Thoracic aorta (tissue), 2 donors: ENCODE measurements around the gene SLC5A11. TPM values are rescaled to one million over a fixed set of nuclear protein-coding genes. Genes with fewer than 3 reads are reported as not detected.
"Not testable (repeated sequence)": the region's sequence is repeated elsewhere in the genome, so short reads cannot be mapped to it uniquely, and the experiment has no call there.

Source experiments
- ATAC-seq: fragments of 150-250 bp; one replicate; pipeline ENCODE4 v1.8.0; 2017; ENCODE audit warnings: low read depth; ENCODE audit not compliant: insufficient number of reproducible peaks, low FRiP score
- DNase-seq: peaks from one replicate; pipeline ENCODE4 v3.0.0-alpha.2; 2020; ENCODE audit warnings: low spot score
- H3K27ac ChIP-seq, 2 donors: fragments of 200-600 bp; sonication (generic); 1 replicate in 1 of 2; 2 replicates in 1 of 2; pipeline ENCODE4 v1.5.1; 2016; ENCODE audit warnings: mild to moderate bottlenecking in 2 of 2, moderate library complexity in 2 of 2
- H3K27me3 ChIP-seq: fragments of 200-600 bp; sonication (generic); replicated peaks from 2 replicates; pipeline ENCODE4 v1.6.0; 2016; ENCODE audit warnings: mild to moderate bottlenecking; ENCODE audit not compliant: insufficient read depth
- H3K36me3 ChIP-seq: fragments of 200-600 bp; sonication (generic); one replicate; pipeline ENCODE4 v1.5.1; 2016
- H3K4me1 ChIP-seq, 2 donors: fragments of 200-600 bp; sonication (generic); 1 replicate in 1 of 2; 2 replicates in 1 of 2; pipeline versions ENCODE4 v1.5.1 to v1.6.0; 2016; ENCODE audit warnings: low read depth in 2 of 2, mild to moderate bottlenecking in 1 of 2; ENCODE audit not compliant: control insufficient read depth in 1 of 2
- H3K4me3 ChIP-seq: fragments of 200-600 bp; sonication (generic); 2 replicates; pipeline ENCODE4 v1.5.1; 2016; ENCODE audit warnings: mild to moderate bottlenecking
- H3K9me3 ChIP-seq: fragments of 200-600 bp; sonication (generic); 2 replicates; pipeline ENCODE4 v1.5.1; 2016
- CTCF ChIP-seq: fragments of 200-600 bp; sonication (generic); IDR thresholded peaks from one replicate; pipeline ENCODE4 v1.5.1; 2019; ENCODE audit warnings: antibody characterized with exemption
- total RNA-seq, 2 donors: library from RNA; depleted of rRNA; stranded (reverse); fragments of >200 nt; gene quantifications; one replicate each; pipeline versions ENCODE4 v1.1.0 to v1.2.3, GENCODE V29; 2016

Gene SLC5A11
- total RNA-seq, 2 donors from 2014 or later, result 17.7 TPM; not detected in 1

DNA sequence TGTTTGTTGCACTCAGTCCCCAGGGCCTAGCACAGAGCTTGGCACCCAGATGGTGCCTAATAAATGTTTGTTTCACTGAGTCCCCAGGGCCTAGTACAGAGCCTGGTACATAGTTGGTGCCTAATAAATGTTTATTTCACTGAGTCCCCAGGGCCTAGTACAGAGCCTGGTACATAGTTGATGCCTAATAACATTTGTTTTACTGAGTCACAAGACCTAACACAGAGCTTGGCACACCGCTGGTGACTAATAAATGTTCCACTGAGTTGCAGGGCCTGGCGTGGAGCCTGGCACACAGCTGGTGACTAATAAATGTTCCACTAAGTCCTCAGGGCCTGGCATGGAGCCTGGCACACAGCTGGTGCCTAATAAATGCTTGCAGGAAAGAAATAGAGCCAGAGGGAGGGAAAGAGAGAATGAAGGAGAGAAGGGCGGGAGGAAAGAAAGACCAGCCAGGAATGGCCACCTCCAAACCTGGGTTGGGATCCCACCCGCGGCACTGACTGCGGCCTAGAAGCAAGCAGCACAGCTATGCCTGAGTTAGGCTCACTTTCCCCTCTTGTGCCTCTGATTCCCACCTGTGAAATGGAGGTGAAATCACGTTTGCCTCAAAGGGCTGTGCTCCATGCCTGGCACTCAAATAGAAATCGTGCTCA lies 7.5 kb downstream of the SLC5A11 start:
- H3K36me3 ChIP-seq, result no peaks in the 10 kb centered on the region
- DNase-seq (no peak), ATAC-seq (no peak)
- no peak overlapping the region for H3K4me3 ChIP-seq
- TF ChIP-seq CTCF, result no peak
- no peaks in the 10 kb centered on the region for H3K27me3 ChIP-seq
- H3K4me1 ChIP-seq, result peaks cover 0 to 7% of the 10 kb centered on the region in 2 donors
- no peak overlapping the region for H3K27ac ChIP-seq
- no peaks in the 10 kb centered on the region for H3K9me3 ChIP-seq

GRCh38 chr16:24853830-24854229 lies 8.1 kb downstream of the SLC5A11 start:
- H3K36me3 ChIP-seq, result no peaks in the 10 kb centered on the region
- H3K4me1 ChIP-seq, result peaks cover 0 to 7% of the 10 kb centered on the region in 2 donors
- no peaks in the 10 kb centered on the region for H3K27me3 ChIP-seq
- no peak for TF ChIP-seq CTCF
- no peak overlapping the region for H3K27ac ChIP-seq
- DNase-seq, result no peak
- ATAC-seq, result no peak
- H3K9me3 ChIP-seq, result no peaks in the 10 kb centered on the region
- no peak overlapping the region for H3K4me3 ChIP-seq

DNA sequence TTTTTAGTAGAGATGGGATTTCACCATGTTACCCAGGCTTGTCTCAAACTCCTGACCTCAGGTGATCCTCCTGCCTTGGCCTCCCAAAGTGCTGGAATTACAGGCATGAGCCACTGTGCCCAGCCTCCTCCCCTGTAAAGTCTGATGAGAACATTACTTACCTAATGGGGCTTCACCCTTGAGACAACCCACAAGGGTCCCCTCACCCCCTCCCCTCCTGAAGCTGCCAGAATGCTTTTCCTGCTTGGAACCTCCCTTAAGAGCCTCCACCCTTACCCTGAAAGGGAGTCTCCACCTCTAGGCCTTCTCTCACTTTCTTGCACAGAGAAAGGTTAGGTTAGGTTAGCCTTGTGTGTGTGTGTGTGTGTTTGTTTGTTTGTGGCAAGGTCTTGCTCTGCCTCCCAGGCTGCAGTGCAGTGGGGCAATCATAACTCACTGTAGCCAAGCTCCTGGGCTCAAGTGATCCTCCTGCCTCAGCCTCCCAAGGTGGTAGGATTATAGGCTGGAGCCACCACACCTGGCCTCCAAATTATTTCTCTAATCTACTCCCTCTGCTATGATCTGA lies 8.9 kb downstream of the SLC5A11 start:
- no peak for DNase-seq
- Histone ChIP-seq H3K27ac (no peak overlapping the region), H3K36me3 (no peaks in the 10 kb centered on the region), H3K27me3 (no peaks in the 10 kb centered on the region), H3K9me3 (no peaks in the 10 kb centered on the region), H3K4me3 (no peak overlapping the region), H3K4me1 (peaks cover 0 to 7% of the 10 kb centered on the region in 2 donors)
- TF ChIP-seq CTCF, result no peak
- ATAC-seq, result no peak

DNA sequence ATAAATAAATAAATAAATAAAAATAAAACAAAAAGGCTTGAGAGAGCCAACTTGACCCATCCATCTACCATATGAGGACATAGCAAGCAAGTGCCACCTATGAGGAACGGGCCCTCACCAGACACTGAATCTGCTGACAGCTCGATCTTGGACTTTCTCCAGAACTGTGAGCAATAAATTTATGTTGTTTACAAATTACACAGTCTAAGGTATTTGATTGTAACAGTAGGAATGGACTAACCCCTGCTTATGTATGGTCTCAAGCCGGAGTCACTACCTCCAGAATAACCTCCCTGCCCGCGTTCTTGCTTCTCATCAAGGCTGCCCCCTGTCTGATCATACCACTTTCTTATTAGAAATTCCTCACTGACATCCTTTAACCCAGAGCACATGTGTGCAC lies 9.9 kb downstream of the SLC5A11 start:
- H3K36me3 ChIP-seq, result no peaks in the 10 kb centered on the region
- H3K9me3 ChIP-seq, result no peaks in the 10 kb centered on the region
- H3K4me3 ChIP-seq, result no peak overlapping the region
- DNase-seq, result no peak
- no peak for ATAC-seq
- no peak overlapping the region for H3K27ac ChIP-seq
- TF ChIP-seq CTCF, result no peak
- H3K27me3 ChIP-seq, result no peaks in the 10 kb centered on the region
- peaks cover 0 to 7% of the 10 kb centered on the region in 2 donors for H3K4me1 ChIP-seq

GRCh38 chr16:24856871-24857270 lies 11.1 kb downstream of the SLC5A11 start:
- not testable (repeated sequence) for H3K9me3 ChIP-seq, H3K27ac ChIP-seq, DNase-seq, H3K36me3 ChIP-seq, H3K4me3 ChIP-seq, H3K27me3 ChIP-seq, H3K4me1 ChIP-seq, ATAC-seq
